Measurements from ENCODE around the gene MIOX. TPM values are rescaled to one million over a fixed set of nuclear protein-coding genes. Genes with fewer than 3 reads are reported as not detected.

Gene MIOX
- total and polyA plus RNA-seq, 2 of the 13 experiments (the other 11 are each of a cell fraction or from before 2014, with no cell fraction given): 1.5 to 2.9 TPM

DNA sequence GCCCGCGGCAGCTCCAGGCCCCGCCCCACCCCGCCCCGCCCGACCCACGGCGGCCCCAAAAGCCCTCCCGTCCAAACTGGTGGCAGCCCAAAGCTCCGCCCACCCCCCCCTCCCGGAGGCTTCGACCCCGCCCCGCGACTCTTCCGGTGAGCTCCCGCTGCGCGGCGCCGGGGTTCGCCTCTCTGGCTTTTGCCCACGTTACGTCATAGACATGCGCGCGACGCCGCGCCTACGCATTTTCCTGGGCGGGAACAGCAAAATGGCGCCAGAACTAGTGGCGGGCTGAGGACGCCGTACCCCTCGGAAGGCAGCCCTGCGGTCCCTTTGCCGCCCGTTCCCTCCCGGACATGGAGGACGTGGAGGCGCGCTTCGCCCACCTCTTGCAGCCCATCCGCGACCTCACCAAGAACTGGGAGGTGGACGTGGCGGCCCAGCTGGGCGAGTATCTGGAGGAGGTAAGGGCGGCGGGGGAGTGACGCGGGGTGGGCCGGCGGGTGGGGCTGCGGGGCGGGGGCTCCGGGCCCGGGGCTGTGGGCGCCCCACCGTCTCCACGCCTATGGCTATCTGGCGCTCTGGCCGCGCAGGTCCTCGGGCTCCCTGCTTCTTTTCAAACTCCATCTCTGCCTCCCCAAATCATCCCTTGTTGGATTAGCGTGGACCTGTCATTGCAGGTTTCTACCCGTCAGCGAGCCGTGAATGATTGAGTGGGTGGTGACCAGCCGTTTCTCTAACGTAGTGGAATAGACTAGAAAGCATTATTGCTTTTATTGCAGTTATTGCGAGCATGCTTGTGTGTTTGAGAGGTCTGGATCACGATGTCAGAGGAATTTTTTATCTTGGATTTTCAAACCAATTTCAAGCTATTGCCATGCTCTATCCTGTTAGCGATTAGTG is 21.6 kb downstream of the MIOX start, which contains the start of gene NCAPH2 (continued):
- TF ChIP-seq, protein P1, sequence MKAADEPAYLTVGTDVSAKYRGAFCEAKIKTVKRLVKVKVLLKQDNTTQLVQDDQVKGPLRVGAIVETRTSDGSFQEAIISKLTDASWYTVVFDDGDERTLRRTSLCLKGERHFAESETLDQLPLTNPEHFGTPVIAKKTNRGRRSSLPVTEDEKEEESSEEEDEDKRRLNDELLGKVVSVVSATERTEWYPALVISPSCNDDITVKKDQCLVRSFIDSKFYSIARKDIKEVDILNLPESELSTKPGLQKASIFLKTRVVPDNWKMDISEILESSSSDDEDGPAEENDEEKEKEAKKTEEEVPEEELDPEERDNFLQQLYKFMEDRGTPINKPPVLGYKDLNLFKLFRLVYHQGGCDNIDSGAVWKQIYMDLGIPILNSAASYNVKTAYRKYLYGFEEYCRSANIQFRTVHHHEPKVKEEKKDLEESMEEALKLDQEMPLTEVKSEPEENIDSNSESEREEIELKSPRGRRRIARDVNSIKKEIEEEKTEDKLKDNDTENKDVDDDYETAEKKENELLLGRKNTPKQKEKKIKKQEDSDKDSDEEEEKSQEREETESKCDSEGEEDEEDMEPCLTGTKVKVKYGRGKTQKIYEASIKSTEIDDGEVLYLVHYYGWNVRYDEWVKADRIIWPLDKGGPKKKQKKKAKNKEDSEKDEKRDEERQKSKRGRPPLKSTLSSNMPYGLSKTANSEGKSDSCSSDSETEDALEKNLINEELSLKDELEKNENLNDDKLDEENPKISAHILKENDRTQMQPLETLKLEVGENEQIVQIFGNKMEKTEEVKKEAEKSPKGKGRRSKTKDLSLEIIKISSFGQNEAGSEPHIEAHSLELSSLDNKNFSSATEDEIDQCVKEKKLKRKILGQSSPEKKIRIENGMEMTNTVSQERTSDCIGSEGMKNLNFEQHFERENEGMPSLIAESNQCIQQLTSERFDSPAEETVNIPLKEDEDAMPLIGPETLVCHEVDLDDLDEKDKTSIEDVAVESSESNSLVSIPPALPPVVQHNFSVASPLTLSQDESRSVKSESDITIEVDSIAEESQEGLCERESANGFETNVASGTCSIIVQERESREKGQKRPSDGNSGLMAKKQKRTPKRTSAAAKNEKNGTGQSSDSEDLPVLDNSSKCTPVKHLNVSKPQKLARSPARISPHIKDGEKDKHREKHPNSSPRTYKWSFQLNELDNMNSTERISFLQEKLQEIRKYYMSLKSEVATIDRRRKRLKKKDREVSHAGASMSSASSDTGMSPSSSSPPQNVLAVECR (CRISPR knock-in tag; IDR thresholded peaks at IDR 0.05; ENCODE audit: borderline replicate concordance): peak; percentile 84
- TF ChIP-seq ZNF121 (CRISPR knock-in tag; IDR thresholded peaks at IDR 0.05) (no peak), ZNF883 (CRISPR knock-in tag; IDR thresholded peaks at IDR 0.05; ENCODE audit: not compliant biosample characterization) (no peak), PHB2 (IDR thresholded peaks at IDR 0.05; ENCODE audit: partially characterized antibody) (no peak), TEAD3 (CRISPR knock-in tag; optimal IDR thresholded peaks at IDR 0.05; ENCODE audit: borderline replicate concordance) (peak; percentile 32), RBFOX2 (IDR thresholded peaks at IDR 0.05; ENCODE audit: low read depth, low read length) (peak; percentile 79), ADNP (CRISPR knock-in tag; IDR thresholded peaks at IDR 0.05) (no peak), HMG20A (CRISPR knock-in tag; IDR thresholded peaks at IDR 0.05; ENCODE audit: borderline replicate concordance) (no peak), ZNF629 (CRISPR knock-in tag; conservative IDR thresholded peaks at IDR 0.05) (0 out of 2 replicates have a peak, but pooled peaks have one; percentile 9), FOXO1 (CRISPR knock-in tag; IDR thresholded peaks at IDR 0.05) (peak; percentile 33), ZNF879 (CRISPR knock-in tag; IDR thresholded peaks at IDR 0.05) (no peak), HCFC1 (IDR thresholded peaks at IDR 0.05; ENCODE audit: low read depth, low read length) (peak; percentile 63), MIXL1 (CRISPR knock-in tag; IDR thresholded peaks at IDR 0.05) (0 out of 2 replicates have a peak, but pooled peaks have one; percentile 39), ZNF274 (CRISPR knock-in tag; IDR thresholded peaks at IDR 0.05) (no peak), ZNF138 (CRISPR knock-in tag; IDR thresholded peaks at IDR 0.05; ENCODE audit: low read depth) (peak; percentile 27; the same call in 1 of the 2 replicates), SETDB1 (CRISPR knock-in tag; IDR thresholded peaks at IDR 0.05; ENCODE audit: borderline replicate concordance) (no peak), ZFP90 (CRISPR knock-in tag; IDR thresholded peaks at IDR 0.05; ENCODE audit: borderline replicate concordance) (0 out of 2 replicates have a peak, but pooled peaks have one; percentile 63)
- TF ChIP-seq, protein P2, sequence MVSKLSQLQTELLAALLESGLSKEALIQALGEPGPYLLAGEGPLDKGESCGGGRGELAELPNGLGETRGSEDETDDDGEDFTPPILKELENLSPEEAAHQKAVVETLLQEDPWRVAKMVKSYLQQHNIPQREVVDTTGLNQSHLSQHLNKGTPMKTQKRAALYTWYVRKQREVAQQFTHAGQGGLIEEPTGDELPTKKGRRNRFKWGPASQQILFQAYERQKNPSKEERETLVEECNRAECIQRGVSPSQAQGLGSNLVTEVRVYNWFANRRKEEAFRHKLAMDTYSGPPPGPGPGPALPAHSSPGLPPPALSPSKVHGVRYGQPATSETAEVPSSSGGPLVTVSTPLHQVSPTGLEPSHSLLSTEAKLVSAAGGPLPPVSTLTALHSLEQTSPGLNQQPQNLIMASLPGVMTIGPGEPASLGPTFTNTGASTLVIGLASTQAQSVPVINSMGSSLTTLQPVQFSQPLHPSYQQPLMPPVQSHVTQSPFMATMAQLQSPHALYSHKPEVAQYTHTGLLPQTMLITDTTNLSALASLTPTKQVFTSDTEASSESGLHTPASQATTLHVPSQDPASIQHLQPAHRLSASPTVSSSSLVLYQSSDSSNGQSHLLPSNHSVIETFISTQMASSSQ (IDR thresholded peaks at IDR 0.05; ENCODE audit: low read depth): no peak
- TF ChIP-seq, protein P2 (CRISPR knock-in tag; IDR thresholded peaks at IDR 0.05; ENCODE audit: borderline replicate concordance): peak; percentile 51; the same call in 1 of the 2 replicates
- TF ChIP-seq, protein P3, sequence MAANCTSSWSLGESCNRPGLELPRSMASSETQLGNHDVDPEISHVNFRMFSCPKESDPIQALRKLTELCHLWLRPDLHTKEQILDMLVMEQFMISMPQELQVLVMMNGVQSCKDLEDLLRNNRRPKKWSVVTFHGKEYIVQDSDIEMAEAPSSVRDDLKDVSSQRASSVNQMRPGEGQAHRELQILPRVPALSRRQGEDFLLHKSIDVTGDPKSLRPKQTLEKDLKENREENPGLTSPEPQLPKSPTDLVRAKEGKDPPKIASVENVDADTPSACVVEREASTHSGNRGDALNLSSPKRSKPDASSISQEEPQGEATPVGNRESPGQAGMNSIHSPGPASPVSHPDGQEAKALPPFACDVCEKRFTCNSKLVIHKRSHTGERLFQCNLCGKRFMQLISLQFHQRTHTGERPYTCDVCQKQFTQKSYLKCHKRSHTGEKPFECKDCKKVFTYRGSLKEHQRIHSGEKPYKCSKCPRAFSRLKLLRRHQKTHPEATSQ (CRISPR knock-in tag; IDR thresholded peaks at IDR 0.05; ENCODE audit: borderline replicate concordance): no peak
